ENCODE data around the gene OPTN.

Gene OPTN

DNA sequence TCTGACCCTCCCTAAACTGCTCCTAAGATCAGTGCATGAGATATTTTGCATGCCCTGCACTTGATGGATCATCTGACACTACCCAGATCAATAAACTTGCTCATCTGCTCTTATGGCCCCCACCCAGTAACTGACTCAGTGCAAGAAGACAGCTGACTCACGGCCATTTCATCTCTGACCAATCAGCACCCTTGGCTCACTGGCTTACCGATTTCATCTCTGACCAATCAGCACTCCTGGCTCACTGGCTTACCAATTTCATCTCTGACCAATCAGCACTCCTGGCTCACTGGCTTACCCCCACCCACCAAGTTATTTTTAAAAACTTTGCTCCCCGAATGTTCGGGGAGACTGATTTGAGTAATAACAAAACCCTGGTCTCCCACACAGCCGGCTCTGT is 37.2 kb upstream of the OPTN start:
- ChIA-PET POLR2A (ENCODE audit: low non-redundant PET) (no interaction called here), CTCF (interaction anchor here (0.6 kb wide), 1 partner anchor 11 kb away, joined by 3 read pairs; no protein-coding TSS in a partner anchor)
- DNase-seq (ENCODE audit: low spot score) = no peak
- TF ChIP-seq, protein P1, sequence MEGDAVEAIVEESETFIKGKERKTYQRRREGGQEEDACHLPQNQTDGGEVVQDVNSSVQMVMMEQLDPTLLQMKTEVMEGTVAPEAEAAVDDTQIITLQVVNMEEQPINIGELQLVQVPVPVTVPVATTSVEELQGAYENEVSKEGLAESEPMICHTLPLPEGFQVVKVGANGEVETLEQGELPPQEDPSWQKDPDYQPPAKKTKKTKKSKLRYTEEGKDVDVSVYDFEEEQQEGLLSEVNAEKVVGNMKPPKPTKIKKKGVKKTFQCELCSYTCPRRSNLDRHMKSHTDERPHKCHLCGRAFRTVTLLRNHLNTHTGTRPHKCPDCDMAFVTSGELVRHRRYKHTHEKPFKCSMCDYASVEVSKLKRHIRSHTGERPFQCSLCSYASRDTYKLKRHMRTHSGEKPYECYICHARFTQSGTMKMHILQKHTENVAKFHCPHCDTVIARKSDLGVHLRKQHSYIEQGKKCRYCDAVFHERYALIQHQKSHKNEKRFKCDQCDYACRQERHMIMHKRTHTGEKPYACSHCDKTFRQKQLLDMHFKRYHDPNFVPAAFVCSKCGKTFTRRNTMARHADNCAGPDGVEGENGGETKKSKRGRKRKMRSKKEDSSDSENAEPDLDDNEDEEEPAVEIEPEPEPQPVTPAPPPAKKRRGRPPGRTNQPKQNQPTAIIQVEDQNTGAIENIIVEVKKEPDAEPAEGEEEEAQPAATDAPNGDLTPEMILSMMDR (conservative IDR thresholded peaks at IDR 0.05; ENCODE audit: low read depth) = no peak
- no peak overlapping the region for H3K27ac ChIP-seq

DNA sequence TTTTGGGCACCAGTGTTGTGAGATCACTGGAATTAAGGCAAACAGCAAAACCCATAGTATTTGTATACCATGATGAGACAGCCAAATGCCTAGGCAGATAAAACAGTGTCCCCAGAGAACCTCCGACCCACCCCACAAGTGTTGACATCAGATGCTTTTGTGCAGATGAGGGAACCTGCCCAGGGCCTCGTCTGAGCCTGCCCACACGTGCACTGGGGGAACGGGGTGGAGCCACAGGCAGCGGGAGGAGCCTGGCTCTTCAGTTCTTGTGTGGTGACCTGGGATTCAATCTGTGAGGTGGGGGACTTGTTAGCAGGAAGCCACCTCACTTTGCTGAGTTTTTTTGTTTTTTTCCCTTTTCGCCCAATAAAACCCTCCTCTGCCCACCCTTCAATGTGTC is 33.4 kb upstream of the OPTN start:
- TF ChIP-seq, protein P1 (conservative IDR thresholded peaks at IDR 0.05; ENCODE audit: low read depth) = no peak
- H3K27ac ChIP-seq = no peak overlapping the region
- POLR2A ChIA-PET (ENCODE audit: low non-redundant PET) = no interaction called here
- no peak for DNase-seq (ENCODE audit: low spot score)
- CTCF ChIA-PET = interaction anchor here (0.7 kb wide), 1 partner anchor 427 kb away, joined by 3 read pairs; no protein-coding TSS in a partner anchor

DNA sequence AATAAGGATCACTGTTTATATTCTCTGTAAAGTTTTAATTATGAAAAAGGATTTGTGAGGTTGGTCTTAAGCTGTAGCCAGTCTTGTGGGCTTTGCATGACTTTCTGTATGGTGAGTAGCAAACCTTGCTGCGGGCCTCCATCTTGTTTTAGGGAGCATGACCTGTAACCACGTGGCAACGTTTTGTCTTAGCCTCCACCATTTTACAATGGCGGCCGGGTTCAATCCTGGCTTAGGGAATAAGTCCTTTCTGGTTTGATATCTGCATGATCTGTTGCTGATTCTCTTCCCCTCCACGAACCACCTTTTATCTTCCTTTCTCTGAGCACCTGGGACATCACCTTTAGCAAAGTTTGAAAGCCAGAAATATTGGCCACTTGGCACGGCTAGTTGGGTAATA is 32.5 kb upstream of the OPTN start:
- no peak for DNase-seq (ENCODE audit: low spot score)
- POLR2A ChIA-PET (ENCODE audit: low non-redundant PET) = no interaction called here
- TF ChIP-seq, protein P1 (conservative IDR thresholded peaks at IDR 0.05; ENCODE audit: low read depth) = no peak
- no peak overlapping the region for H3K27ac ChIP-seq
- CTCF ChIA-PET = no interaction called here

DNA sequence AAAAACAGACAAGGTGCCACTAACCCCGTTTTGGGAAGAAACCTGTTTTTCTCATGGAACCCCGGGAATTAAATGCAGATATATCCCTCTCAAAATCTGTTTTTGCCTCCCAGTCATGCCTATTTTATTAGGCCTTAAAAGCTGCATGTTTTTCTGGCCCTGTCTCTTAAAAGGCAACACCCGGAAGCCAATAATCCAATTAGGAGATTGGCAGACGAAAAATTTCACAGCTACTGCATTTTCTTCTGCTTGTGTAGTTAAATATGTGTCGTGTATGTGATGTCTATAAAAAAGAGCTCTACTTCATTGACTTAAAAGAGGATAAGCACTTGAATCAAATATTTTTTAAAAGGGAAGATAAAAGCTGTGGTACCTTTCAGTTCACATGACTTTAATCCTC is 31.9 kb upstream of the OPTN start:
- ChIA-PET POLR2A (ENCODE audit: low non-redundant PET) (no interaction called here), CTCF (no interaction called here)
- TF ChIP-seq, protein P1 (conservative IDR thresholded peaks at IDR 0.05; ENCODE audit: low read depth) = no peak
- H3K27ac ChIP-seq = no peak overlapping the region
- no peak for DNase-seq (ENCODE audit: low spot score)

DNA sequence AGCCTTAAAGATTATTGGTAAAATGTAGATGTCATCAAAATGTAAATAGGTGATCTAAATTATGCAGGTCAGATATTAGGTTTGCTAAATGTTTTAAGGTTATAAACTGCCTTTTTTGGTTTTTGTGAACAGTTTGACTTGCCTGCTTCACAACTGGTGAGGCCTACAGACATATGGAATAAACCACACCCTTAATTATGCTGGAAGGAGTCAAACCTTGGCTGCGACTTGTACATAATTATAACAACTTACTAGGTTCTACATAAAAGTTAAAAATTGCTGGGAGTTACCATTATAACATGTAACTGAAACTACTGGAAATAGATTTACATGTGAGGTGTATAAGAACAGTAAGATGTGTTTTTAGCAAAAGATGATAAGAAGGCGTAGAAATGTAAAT is 31.5 kb upstream of the OPTN start:
- TF ChIP-seq, protein P1 (conservative IDR thresholded peaks at IDR 0.05; ENCODE audit: low read depth) = no peak
- H3K27ac ChIP-seq = no peak overlapping the region
- CTCF ChIA-PET = no interaction called here
- DNase-seq (ENCODE audit: low spot score) = no peak
- POLR2A ChIA-PET (ENCODE audit: low non-redundant PET) = no interaction called here

DNA sequence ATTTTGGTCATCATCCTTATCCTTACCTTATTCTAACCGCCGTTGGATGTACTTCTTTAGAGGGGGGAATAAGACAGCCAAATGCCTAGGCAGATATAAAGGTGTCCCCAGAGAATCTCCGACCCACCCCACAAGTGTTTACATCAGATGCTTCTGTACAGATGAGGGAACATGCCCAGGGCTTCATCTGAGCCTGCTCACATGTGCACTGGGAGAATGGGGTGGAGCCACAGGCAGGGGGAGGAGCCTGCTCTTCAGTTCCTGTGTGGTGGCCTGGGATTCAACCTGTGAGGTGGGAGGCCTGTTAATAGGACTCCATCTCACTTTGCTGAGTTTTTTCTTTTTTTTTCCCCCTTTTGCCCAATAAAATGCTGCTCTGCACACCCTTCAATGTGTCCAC is 27.6 kb upstream of the OPTN start:
- DNase-seq (ENCODE audit: low spot score) = no peak
- ChIA-PET POLR2A (ENCODE audit: low non-redundant PET) (no interaction called here), CTCF (no interaction called here)
- no peak overlapping the region for H3K27ac ChIP-seq
- TF ChIP-seq, protein P1 (conservative IDR thresholded peaks at IDR 0.05; ENCODE audit: low read depth) = no peak
